ENCODE measurements around the gene ANO2.
"Not testable (repeated sequence)": the region's sequence is repeated elsewhere in the genome, so short reads cannot be mapped to it uniquely, and the experiment has no call there.

The ANO2 gene

DNA sequence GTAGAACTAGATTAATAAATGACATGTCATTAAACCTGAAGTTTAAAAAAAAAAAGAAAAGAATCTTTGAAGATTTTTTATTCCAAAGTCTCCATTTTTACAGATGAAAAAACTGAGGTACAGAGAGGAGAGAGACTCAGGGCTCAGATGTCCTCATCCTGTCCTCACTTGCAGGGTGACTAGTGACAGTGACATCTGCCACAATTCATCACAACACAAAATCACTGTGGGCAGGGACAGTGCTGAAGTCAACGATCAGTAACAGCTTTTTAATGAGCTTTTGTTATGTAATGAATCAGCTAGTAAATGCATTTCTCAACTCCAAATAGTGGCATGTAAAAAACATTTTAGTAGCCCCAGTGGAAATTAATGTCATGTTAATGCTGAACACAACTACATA lies 374.6 kb downstream of the ANO2 start:
- no peak for DNase-seq

DNA sequence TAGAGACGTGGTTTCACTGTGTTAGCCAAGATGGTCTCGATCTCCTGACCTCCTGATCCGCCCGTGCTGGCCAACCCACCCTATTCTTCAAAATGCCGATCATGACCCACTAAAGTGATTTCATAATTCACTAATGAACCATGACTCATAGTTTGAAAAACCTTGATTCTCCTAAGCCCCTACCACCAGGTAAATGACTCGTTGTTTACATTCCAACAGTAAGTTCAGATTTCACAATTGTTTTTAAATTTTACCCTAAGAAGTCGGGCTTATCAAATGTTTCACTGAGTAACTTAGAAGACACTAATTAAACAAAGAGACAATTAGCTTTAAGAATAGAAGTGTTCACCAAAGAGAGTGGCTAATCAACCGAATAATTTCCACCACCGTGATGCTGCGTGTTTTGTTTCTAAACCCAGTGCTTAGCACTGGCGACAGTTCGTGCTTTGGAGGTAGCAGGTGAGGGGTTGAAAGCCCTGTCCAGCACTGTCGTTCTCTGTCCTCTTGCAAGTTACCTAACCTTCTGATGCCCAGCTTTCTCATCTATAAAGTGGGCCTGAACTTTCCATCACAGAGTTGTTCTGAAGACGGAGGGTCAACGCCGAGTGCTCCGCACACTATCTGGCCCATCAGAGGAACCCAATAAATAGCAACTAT lies 376.6 kb downstream of the ANO2 start:
- DNase-seq, result no peak

DNA sequence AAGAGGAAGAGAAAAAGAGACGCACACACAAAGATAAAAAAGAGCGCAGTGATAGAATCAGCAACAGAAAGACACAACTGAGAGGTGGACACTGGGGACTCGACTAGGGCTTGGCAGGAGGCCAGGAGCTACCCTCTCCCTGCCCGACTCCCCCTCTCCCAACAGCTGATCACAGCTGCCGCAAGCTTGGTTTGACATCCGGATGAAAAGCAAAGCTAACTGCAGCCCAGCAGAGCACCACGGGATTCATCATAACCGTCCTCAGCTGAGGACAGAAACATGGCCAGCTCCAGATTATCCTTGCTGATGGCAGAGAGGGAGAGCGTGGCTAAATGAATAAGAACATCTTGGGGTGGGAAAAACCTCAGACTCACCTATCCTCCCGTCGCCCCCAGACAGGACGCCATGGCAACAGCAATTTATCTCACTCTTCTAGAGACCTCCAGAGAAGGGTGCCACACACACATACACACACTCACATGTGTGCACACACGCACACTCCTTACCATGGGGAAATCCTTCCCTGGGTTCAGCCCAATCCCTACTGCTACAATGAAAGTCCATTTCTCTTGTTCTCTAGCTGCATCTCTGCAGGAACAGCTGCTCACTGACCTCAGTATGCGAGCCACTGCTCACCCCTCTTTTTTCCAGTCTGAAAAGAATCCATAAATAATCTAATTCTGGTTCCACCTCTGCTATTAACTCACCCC lies 377.9 kb downstream of the ANO2 start:
- no peak for DNase-seq

DNA sequence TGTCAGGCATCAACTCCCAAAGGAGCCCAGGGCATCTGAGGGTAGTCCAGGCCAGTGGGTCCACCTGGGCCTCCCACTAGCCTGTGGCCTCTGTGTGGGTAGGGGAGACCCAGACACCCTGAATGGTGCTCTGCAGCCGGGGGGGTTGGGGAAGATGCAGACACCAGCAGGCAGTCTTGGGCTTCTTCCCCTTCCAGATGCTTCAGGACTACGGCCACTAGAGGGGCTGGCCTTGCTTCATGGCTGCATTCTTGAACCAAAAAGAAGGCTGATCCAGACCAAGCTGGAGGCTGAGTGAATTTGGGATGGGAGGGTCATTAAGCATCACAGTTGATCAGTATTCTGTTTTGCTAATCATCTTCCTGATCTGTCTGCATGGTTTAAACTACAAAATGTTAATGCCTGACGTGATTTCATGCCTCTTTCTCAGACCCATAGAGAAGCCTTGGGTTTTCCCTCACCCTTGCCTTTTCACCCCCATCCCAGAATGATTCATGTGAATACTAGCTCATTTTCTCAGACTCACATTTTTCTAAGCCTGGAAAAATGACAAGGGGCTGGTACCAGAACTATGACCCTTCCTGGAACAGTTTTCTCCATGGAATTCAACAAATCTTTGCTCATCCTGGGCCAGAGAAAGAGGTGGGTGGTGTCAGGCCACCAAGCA lies 379.0 kb downstream of the ANO2 start:
- DNase-seq, result no peak

DNA sequence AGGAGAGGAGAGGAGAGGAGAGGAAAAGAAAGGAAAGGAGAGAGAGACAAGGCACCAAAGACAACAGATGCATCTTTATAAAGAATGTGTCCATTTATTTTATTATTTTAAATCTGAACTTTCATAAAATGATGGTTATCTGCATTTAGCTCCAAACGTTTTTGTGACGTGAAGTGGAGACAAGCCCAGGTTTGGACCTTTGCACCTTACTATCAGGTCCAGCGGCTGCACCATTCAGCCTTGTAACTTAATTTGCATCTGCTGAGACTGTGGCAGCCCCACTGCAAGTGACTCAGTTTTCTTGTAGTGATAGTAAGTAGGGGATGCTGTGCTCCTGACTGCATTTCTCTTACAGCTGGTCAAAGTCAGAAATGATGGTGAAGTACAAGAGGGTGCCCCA lies 382.5 kb downstream of the ANO2 start:
- no peak for DNase-seq

DNA sequence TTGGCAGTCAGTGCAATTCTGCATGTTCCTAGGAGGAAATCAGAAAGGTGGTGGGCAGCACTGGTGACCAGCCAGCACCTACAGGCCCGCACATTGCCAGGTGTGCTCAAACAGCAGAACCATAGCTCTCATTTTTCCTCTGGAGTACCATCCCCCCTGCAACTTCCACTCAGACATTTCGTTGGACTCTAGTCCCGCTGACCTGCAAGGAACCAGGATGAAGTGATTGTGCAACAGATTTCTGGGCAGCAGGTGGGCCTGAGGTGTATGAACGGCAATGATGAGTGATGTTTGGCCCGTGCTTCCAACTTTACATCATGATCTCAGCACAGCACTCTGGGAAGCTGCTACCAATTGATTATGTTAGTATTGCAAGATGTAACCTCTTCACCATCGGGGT lies 383.2 kb downstream of the ANO2 start:
- no peak for DNase-seq

DNA sequence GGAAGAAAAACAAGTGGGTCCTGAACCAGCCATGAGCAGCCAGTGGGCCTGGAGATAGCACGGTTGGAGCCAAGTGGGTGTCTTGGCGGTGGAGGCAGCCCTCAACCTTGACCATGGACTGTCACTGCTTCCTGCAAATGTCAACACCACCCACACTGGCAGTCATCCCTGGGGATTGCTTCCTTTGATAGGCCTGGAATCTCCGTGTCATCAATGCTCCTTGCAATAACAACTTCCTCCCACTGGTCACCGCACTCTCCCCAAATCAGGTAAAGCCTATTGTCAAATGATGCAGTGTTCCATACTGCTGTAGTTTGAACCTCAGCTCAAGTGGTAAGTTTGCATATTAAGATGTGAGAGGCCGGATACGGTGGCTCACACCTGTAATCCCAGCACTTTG lies 384.0 kb downstream of the ANO2 start:
- no peak for DNase-seq

DNA sequence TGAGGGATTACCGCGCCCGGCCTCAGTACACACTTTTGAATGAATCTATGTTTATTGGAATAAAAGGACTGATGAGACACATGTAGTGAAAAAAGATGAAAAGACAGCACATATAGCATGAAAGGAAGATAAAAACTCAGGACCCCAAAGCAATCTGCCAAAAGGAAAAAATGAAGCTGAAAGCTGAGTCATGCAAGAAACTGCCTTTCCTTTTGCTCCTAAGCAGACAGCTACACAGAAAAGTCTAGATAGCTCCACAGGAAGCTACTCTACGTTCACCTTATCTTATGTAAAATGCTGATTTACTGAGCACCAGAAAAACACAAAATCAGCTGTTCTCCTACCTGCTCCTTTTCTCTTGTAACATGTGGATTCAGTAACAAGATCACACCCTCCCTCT lies 384.8 kb downstream of the ANO2 start:
- no peak for DNase-seq

DNA sequence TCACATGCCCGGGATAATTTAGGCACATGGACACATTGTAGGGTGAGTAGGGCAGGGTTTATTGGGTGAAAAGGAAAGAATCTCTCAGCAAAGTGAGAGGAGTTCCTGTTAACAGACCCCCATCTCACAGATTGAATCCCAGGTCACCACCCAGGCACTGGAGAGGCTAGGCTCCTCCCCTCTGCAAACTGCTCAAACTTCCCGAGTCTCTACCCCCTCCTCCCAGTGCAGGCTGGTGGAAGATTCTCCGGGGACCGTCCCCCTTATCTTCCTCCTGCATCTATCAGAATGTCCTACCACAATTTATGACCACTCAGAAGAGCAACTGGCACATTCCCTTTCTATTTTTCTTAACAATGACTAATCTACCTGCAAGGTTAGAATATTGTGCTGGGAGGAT lies 387.2 kb downstream of the ANO2 start:
- DNase-seq, result no peak

DNA sequence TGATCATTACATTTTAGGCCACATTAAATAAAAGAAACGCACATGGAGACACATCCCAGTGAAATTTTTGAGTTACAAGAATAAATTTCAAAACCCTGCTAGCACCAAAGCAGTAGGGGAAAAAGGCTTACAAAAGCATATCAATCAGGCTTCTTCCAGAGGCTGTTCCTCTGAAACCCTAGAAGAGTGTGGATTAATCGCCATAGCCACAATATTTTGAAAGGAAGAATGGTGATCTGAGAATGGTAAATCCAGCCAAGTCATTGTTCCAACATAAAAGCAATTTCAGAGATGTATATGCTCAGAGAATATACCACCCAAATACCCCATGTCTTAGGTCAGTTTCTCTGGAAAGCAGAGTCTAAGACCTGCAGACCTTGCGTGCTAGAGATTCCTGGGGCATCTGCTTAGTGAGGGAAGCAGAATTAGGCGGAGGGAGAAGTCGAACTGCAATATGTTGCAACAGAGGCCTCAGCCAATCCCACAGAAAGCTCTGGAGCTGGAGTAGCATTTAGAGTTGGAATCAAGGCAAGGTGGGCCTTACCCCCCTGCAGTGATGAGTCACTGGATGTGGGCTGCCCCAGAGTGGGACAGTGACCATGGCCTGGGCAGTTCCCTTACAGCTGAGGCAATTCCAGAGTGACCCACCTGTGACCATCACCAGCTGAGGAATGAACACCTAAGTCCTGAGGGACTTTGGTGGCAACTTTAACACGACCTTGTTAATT lies 387.9 kb downstream of the ANO2 start:
- DNase-seq, result no peak

DNA sequence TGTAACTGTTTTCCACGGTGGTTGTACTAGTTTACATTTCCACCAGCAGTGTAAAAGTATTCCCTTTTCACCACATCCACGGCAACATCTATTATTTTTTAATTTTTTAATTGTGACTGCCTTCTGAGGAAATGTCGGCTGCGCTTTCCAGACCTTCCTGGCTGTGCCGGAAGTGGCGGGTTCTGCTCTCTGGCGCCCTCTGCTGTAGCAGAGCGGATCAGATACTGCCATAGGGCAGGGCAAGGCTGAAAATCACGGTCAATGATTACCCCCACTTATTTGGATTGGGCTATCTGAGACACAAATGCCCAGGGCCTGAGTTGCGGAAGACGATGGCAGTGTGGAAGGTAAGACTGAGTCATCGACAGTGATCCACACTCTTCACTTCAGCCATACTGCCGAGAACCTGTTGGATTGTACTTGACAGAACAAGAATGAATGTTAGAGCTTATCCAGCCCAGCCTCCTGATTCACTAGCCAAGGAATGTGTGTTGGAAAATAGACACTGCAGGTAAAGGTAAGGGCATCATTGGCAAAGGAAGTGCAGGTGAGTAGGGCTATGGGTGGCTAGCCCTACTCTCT lies 388.9 kb downstream of the ANO2 start:
- no peak for DNase-seq

DNA sequence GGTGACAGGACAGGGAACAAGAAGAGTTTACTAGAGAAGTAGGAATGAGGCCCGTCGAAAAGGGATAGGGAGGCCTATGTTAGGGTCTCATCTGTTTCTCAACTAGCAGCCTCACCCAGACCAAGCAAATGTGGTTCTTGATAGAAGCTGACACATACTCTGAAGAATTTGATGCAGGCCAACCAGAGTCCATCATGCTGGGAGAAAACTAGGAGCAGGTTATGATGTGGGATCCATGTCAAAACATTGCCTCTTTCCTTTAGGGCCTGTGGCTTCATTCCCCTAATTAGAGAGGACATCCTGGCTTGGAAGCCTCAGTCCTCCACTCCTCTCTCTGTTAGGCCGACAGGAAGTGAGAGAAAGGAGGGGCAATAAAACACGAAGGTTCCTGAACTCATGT lies 390.3 kb downstream of the ANO2 start:
- DNase-seq, result no peak

DNA sequence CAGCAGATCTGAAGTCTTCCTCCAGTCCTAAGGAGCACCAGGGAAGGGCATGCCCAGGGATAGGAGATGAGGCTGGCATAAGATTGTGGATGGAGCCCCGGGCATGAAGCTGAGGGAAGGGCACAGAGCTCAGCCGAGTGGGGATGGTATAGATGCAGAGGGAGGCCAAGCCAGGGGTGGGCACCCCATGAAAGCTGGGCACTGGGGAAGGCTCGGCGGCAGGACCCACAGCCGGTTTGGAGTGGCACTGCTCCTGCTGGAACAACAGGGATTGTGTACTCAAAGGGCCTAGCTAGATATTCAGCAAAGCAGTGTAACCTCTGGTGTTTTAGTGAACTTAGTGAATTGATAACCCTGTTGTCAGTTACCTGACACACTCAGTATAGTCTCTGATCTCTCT lies 396.0 kb downstream of the ANO2 start:
- DNase-seq, result no peak

DNA sequence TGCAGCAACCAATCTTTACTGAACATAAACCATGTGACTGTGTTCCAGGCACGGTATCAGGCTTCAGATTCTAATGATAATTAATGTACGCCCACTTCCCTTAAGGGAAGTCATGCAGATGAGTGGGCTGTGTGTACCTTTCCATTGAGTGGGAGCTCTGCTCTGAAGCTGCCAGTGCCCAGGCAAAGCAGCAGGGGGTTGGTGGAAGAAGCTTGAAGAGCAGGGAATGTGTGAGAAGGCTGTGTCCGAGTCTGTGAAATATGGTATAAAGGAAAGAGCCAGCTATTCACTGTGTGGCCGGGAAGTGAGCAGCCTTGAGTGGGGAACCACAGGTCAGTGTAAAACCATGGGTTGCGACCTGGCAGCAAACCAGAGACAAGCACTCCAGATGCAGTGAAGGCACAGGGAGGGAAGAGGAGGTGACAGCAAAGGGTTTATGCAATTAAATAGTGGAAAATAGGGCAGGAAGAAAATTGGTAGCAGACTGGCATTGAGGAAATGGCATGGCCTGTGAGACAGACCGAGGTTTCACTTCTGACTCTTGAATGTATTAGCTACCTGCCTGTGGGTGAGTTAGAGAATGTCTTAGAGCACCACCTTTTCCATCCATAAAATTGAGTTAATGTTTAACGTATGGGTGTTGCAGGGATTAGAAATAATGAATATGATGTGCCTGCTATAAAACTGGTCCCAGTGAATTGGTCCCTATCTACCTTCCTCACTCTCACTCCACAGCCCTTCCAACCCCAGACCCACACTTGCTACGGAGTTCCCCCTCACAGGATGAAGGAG lies 396.7 kb downstream of the ANO2 start:
- no peak for DNase-seq

DNA sequence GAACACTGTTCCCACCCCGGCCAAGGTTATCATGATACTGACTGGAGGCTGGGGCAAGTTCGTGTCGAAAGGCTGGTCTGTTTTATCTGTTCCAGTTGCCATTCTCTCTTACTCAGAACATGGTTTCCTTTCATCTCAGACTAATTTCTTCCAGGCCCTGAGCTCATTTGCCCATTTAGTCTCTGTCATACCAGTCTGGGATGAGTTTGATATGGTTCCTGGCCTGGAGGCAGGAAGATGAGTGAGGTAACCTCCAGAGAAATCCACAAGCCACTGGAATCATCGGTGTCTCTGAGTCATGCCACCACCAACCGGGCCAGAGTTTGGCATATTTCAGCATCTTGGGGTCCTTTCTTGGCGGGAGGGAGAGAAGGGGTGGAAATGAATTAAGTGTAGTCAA lies 398.4 kb downstream of the ANO2 start:
- no peak for DNase-seq

DNA sequence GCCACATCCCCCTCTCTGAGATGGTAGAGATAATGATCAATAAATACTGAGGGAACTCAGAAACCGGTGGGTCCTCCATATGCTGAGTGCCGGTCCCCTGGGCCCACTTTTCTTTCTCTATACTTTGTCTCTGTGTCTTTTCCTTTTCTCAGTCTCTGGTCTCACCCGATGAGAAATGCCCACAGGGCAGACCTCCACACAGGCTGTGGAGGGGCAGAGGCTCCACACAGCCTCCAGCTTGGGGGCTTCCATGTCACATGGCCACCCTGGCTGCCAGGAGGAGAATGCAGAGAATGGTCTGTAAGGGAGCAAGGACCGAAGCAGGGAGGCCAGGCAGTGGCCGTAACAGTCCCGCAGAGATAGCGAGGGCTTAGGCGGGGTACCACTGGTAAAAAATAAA lies 407.3 kb downstream of the ANO2 start:
- DNase-seq, result no peak

DNA sequence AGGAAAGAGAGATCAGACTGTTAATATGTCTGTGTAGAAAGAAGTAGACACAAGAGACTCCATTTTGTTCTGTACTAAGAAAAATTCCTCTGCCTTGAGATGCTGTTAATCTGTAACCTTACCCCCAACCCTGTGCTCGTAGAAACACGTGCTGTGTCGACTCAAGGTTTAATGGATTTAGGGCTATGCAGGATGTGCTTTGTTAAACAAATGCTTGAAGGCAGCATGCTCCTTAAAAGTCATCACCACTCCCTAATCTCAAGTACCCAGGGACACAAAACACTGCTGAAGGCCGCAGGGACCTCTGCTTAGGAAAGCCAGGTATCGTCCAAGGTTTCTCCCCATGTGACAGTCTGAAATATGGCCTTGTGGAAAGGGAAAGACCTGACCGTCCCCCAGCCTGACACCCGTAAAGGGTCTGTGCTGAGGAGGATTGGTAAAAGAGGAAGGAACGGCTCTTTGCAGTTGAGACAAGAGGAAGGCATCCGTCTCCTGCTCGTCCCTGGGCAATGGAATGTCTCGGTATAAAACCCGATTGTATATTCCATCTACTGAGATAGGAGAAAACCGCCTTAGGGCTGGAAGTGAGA lies 407.9 kb downstream of the ANO2 start:
- DNase-seq, result not testable (repeated sequence)

DNA sequence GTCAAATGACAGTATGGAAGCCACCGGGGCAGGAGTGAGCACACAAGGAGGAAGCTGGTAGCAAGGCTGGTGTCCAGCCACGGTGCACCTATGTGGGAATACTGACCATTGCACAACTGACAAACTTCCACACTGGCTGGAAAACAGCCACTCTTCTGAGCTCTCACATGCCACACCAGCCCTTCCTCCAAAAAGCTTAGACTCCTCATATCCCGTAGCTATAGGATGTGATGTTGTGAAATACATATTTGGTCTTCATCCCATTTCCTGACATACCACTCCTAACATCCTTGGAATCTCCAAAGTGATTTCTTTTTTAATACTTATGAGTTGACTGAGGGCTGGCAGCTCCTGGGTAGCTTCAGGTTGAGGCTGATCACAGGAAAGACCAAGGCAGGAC lies 409.5 kb downstream of the ANO2 start:
- no peak for DNase-seq

DNA sequence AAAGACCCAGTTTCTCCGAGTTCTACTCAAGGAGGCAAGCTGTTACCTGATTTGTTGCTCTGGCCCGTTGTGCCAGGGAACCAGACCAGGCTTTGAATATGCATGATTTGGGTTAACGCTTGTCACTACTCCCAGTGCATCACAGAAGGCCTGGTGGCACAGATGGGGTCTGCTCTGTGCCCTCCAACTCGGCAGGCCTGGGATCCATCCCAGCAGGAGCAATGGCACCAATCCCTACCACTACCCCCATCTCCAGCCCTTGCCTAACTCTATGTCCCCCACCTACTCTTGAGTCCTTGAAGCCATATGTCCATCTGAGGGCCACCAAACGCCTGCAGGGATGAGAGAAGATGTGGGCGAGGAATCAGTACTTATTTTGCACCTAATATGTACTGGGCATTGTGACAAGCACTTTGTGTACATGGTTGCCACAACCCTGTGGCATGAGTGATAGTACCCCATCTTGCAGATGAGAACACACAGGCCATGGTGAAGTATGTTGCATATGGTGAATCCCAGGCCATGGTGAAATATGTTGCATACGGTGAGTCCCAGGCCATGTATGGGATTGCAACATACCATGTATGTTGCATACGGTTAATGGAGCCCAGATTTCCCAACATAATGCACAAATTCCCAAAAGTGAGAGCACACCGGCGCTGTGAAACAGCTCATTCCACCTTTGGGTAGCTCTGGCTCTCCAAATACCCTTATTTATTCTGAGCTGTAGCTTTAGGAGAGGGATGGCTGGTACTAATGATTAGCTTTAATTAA lies 410.4 kb downstream of the ANO2 start:
- DNase-seq, result no peak

DNA sequence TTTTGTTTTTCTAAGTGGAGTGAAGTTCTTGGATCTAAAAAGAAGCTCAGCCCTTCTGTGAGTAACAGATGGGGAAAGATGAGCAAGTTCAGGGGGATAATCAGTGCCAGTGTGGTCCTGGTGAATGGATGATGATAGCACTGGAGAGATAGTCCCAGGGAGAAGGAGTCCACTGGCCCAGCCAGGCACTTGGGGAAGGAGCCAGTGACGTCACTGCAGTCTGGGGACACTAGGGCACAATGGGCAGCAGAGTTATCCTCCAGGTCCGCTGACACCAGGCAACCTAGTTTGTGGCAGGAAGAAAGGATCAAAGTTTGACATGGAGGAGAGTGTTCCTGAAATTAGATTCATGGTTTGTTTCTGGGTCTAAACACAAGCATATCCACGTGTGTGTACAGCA lies 411.7 kb downstream of the ANO2 start:
- DNase-seq, result no peak

DNA sequence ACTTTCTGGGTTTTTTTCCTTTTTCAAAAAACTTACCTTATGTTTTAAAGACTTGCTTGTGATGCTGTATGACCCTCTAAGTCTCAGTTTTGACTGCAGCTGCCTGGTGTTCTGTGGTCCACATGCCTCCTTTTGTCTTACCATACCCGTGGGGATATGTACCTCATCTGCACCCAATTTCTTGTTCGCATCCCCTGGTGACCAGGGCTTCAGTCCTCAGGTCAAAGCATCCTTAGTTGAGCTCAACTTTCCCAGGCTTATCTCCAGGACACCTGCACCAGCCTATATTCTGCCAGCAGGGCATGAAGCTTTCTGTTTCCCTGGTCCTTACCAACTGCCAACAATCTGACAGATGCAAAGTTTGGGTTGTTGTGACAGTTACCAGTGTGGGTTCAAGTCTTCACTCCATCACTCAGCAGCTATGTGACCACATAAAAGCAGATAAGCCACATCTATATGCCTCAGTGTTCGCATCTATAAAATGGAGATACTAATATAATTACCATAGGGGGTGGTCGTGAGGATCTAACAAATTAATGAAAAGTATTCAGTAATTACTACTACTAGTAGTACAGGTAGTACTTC lies 419.2 kb downstream of the ANO2 start:
- no peak for DNase-seq

All from NCI-H774 (cell line).